Right lobe of liver (tissue), 4 donors: ENCODE data around the gene PIGBOS1.

ENCODE experiments used
- CTCF ChIP-seq, 4 donors: fragments of 200-600 bp in 3 of 4; fragments of 450-650 bp in 1 of 4; IDR thresholded peaks; one replicate each; pipeline versions ENCODE4 v1.5.1 to v1.8.0; 2016 to 2022; ENCODE audit warnings: antibody characterized with exemption in 4 of 4, mild to moderate bottlenecking in 2 of 4
- POLR2A ChIP-seq: fragments of 450-650 bp; IDR thresholded peaks from one replicate; pipeline ENCODE4 v1.6.1; 2017; ENCODE audit warnings: antibody characterized with exemption, mild to moderate bottlenecking
- donor health status: DM: no; HTN: no; CAD: no.
- donor health status: DM: no; HTN: no; CAD: no.
- donor health status: DM: no; HTN: yes; CAD: no.

GRCh38 chr15:55284426-55284825 is 34.5 kb downstream of the PIGBOS1 start:
- TF ChIP-seq CTCF (IDR thresholded peaks at IDR 0.05) (no peak), POLR2A (no peak)
